SKM-1 (cell line): Measurements from ENCODE around the gene ABL2.

ENCODE experiments used
- DNase-seq: peaks from one replicate; lab custom pipeline; 2025; ENCODE audit not compliant: unreplicated experiment; lab: John Stamatoyannopoulos, UW

The ABL2 gene

DNA sequence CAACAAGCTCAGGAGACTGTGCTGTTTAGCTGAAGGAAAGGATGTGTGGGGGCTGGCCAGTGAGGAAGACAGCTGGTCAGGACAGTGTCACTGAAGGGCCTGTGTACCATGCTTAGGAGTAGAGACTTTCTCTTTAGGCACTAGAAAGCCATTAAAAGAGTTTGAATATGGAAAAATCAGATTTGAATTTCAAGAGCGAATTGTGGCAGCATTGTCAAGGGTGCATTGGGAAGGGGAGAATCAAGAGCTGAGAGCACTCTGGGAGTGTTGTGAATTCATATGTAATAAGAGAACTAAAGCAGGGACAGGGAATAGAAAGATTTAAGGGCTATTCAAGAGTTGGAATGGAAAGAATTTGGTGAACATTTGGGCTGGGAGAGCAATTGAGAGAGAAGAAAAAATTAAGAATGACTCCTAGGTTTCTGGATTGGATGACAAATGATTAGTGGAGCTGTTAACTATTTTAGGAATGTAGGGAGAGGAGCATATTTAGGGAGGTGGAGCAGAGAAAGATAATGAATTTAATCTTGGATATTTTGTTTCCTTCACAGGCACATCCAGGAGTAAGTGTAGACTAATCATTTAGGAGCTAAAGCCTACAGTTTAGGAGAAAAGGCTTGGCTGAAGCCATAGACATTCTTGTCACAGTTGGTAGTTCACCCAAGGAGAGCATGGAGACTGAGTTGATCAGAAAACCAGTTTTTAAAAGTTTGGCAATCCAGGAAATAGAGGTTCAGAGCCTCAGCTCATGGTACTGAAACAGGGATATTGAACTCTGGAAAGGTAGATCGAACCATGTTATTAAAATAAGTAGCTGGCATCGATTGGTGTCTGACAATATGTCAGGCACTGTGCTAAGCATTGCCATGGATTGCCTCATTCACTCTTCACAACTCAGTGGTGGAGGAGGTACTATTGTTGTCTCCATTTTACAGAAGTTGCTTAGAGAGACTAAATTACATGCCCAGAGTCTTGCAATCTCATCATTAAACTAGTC, 170.7 kb downstream of the ABL2 start:
- DNase-seq = no peak

DNA sequence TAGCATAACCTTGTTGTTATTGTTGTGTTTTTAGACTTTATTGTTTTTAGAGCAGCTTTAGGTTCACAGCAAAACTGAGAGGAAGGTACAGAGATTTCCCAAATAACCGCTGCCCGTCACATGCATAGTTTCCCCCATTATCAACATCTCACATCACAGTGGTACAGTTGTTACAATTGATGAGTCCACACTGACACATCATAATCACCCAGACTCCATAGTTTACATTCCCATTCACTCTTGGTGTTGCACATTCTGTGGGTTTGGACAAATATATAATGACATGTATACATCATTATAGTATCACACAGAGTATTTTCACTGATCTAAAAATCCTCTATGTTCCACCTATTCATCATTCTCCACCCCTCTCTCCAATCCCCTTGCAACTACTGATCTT, 173.5 kb downstream of the ABL2 start:
- DNase-seq = no peak

DNA sequence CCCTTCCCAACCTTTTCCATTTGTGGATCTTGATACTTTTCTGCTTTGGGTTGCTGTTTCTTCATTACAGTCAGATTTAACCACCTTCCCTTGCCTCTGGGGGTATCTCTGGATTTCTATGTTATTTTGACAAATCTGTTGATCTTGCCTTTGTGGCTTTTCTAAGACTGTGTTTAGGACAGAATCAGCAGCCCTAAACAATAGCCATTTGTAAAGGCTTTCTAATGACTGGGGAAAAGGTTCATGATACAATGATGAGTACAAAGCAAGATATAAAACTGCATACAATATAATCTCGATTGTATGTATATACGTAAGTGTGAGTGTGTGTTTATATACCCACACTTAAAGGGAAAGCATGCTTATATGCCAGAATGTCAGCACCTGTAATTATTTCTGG, 176.0 kb downstream of the ABL2 start:
- no peak for DNase-seq

DNA sequence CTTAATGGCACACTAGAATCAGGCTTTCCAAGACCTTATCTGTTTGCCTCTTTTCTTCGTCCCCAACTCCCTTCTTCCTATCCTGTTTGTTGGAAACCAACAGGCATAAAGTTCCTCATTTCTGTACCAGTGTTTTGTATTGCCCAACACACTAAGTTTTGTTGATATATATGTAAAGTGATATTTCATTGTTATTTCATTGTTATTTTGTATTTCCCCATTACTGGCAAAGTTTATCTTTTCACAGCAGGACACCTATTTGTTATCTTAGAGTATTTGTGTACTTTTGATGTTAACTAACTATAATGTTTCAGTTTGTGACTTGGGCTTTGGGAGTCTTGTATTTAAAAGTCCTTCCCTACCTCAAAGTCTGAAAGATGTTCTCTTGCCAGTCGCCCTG, 176.7 kb downstream of the ABL2 start:
- DNase-seq = no peak
